22Rv1 (cell line): ENCODE data around the gene GRM1.

Experiments
- CTCF ChIP-seq: fragments of 450-650 bp; IDR thresholded peaks from 2 replicates; pipeline ENCODE4 v1.5.1; 2017; ENCODE audit warnings: mild to moderate bottlenecking
- ZFX ChIP-seq: fragments of 450-650 bp; IDR thresholded peaks from 2 replicates; pipeline ENCODE4 v1.6.1; 2017; ENCODE audit warnings: antibody characterized with exemption, borderline replicate concordance

- TF ChIP-seq CTCF = no peak
- no peak for TF ChIP-seq ZFX
These were observed 306.5 kb downstream of the GRM1 start for GRCh38 chr6:146335336-146335735.
